GM21390 (cell line): ENCODE results near the gene NIPAL1.
"Not testable (repeated sequence)": the region's sequence is repeated elsewhere in the genome, so short reads cannot be mapped to it uniquely, and the experiment has no call there.

ENCODE experiments used
- ATAC-seq: cut with Tn5 transposase; IDR thresholded peaks from one replicate; pipeline ENCODE4 v1.9.1; 2021; ENCODE audit not compliant: unreplicated experiment

Gene NIPAL1

GRCh38 chr4:48016141-48017107 lies at the start of gene NIPAL1, which contains the start of gene CNGA1:
TSS of gene NIPAL1 (plus strand) at chr4:48016772. CDS start at chr4:48016840, 68 bp downstream.
TSS of gene CNGA1 (minus strand) at chr4:48016681. CDS start at chr4:47952689, 63,992 bp downstream.
- ATAC-seq = peak; percentile 94

GRCh38 chr4:47968847-47969246 lies 47.7 kb upstream of the NIPAL1 start:
- ATAC-seq = no peak

GRCh38 chr4:47972181-47972580 lies 44.4 kb upstream of the NIPAL1 start:
- ATAC-seq = peak; percentile 78

- ATAC-seq = no peak
Measured at GRCh38 chr4:47972721-47973120, 43.9 kb upstream of the NIPAL1 start.

GRCh38 chr4:47974566-47974965 lies 42.0 kb upstream of the NIPAL1 start:
- no peak for ATAC-seq

- no peak for ATAC-seq
Measured at GRCh38 chr4:47990145-47990544, 26.4 kb upstream of the NIPAL1 start.

GRCh38 chr4:47992475-47992874 lies 24.1 kb upstream of the NIPAL1 start:
- ATAC-seq = not testable (repeated sequence)

- no peak for ATAC-seq
Measured at GRCh38 chr4:47996021-47996420, 20.6 kb upstream of the NIPAL1 start.

- no peak for ATAC-seq
Measured at GRCh38 chr4:48002267-48002666, 14.3 kb upstream of the NIPAL1 start.

GRCh38 chr4:48003568-48003967 lies 13.0 kb upstream of the NIPAL1 start:
- not testable (repeated sequence) for ATAC-seq

- no peak for ATAC-seq
Measured at GRCh38 chr4:48005781-48006180, 10.8 kb upstream of the NIPAL1 start.

GRCh38 chr4:48008021-48008596 lies 8.5 kb upstream of the NIPAL1 start:
- no peak for ATAC-seq

- not testable (repeated sequence) for ATAC-seq
Measured at GRCh38 chr4:48010906-48011305, 5.7 kb upstream of the NIPAL1 start.

- no peak for ATAC-seq
Measured at GRCh38 chr4:48011722-48012121, 4.8 kb upstream of the NIPAL1 start.

- no peak for ATAC-seq
Measured at GRCh38 chr4:48012824-48013223, 3.7 kb upstream of the NIPAL1 start.

- no peak for ATAC-seq
Measured at GRCh38 chr4:48015216-48015615, 1.4 kb upstream of the NIPAL1 start.

- ATAC-seq = no peak
Measured at GRCh38 chr4:48015678-48016077, 894 bp upstream of the NIPAL1 start.

- ATAC-seq = no peak
Measured at GRCh38 chr4:48017108-48017571, 568 bp downstream of the NIPAL1 start.

- no peak for ATAC-seq
Measured at GRCh38 chr4:48018112-48018511, 1.5 kb downstream of the NIPAL1 start.

- no peak for ATAC-seq
Measured at GRCh38 chr4:48021100-48021499, 4.5 kb downstream of the NIPAL1 start.

GRCh38 chr4:48022192-48022799 lies 5.7 kb downstream of the NIPAL1 start:
- no peak for ATAC-seq

GRCh38 chr4:48024522-48024921 lies 8.0 kb downstream of the NIPAL1 start:
- ATAC-seq = no peak
